Keratinocyte (primary cell): ENCODE measurements around the gene ABHD2. TPM values are rescaled to one million over a fixed set of nuclear protein-coding genes. Genes with fewer than 3 reads are reported as not detected.

Experiments
- DNase-seq: peaks from one replicate; pipeline ENCODE4 v3.0.0-alpha.2; 2011; ENCODE audit warnings: low read depth, missing footprints, low spot score
- FAIRE-seq: peaks from 2 replicates; lab custom pipeline; 2011; peaks lifted over from hg19 to GRCh38; lab: Jason Lieb, UNC
- H2AFZ ChIP-seq: 2 replicates; pipeline ENCODE4 v1.6.0; 2012; ENCODE audit warnings: low read length, control low read depth, inconsistent platforms; ENCODE audit not compliant: control insufficient read depth
- H3K27ac ChIP-seq: 2 replicates; pipeline ENCODE4 v1.5.1; 2011; ENCODE audit warnings: low read length; ENCODE audit not compliant: control insufficient read depth, insufficient read depth
- H3K27me3 ChIP-seq: 3 replicates; pipeline ENCODE4 v1.6.0; 2011; ENCODE audit warnings: low read length; ENCODE audit not compliant: control insufficient read depth, insufficient read depth; ENCODE audit errors: extremely low read depth
- H3K36me3 ChIP-seq, 2 experiments: 2 replicates in 1 of 2; 3 replicates in 1 of 2; pipeline ENCODE4 v1.5.1; 2011; ENCODE audit warnings: low read length in 2 of 2, mild to moderate bottlenecking in 1 of 2; ENCODE audit not compliant: control insufficient read depth in 2 of 2, insufficient read depth in 2 of 2; ENCODE audit errors: extremely low read depth in 1 of 2
- H3K4me1 ChIP-seq: 3 replicates; pipeline ENCODE4 v1.5.1; 2011; ENCODE audit warnings: low read length; ENCODE audit not compliant: control insufficient read depth, insufficient read depth; ENCODE audit errors: extremely low read depth
- H3K4me2 ChIP-seq: 3 replicates; pipeline ENCODE4 v1.6.0; 2011; ENCODE audit warnings: low read depth, low read length; ENCODE audit not compliant: control insufficient read depth, insufficient read depth; ENCODE audit errors: extremely low read depth
- H3K4me3 ChIP-seq, 3 experiments: fragments of 200-600 bp in 1 of 3; sonication (generic) in 1 of 3; 2 replicates in 2 of 3; 3 replicates in 1 of 3; pipeline ENCODE4 v1.5.1; 2011 to 2016; ENCODE audit warnings: low read length in 3 of 3, mild to moderate bottlenecking in 3 of 3, control low read depth in 2 of 3, inconsistent platforms in 1 of 3, low read depth in 1 of 3, mixed read lengths in 1 of 3, mixed run types in 1 of 3, moderate library complexity in 1 of 3; ENCODE audit not compliant: control insufficient read depth in 2 of 3, insufficient read depth in 2 of 3; ENCODE audit errors: extremely low read depth in 1 of 3
- H3K79me2 ChIP-seq: 2 replicates; pipeline ENCODE4 v1.6.0; 2012; ENCODE audit warnings: low read length; ENCODE audit not compliant: control insufficient read depth, insufficient read depth
- H3K9ac ChIP-seq: 3 replicates; pipeline ENCODE4 v1.6.0; 2011; ENCODE audit warnings: low read length; ENCODE audit not compliant: control insufficient read depth, insufficient read depth; ENCODE audit errors: extremely low read depth
- H3K9me1 ChIP-seq: 3 replicates; pipeline ENCODE4 v1.6.0; 2011; ENCODE audit warnings: low read length; ENCODE audit not compliant: control insufficient read depth, insufficient read depth; ENCODE audit errors: extremely low read depth
- H3K9me3 ChIP-seq: 2 replicates; pipeline ENCODE4 v1.5.1; 2012; ENCODE audit warnings: low read depth, low read length; ENCODE audit not compliant: control insufficient read depth
- H4K20me1 ChIP-seq: 3 replicates; pipeline ENCODE4 v1.6.0; 2011; ENCODE audit warnings: low read length; ENCODE audit not compliant: control insufficient read depth, insufficient read depth; ENCODE audit errors: extremely low read depth
- EZH2 ChIP-seq: IDR thresholded peaks from one replicate; pipeline ENCODE4 v1.6.1; 2012; ENCODE audit warnings: inconsistent platforms, mild to moderate bottlenecking, low read length, moderate library complexity
- dilution Hi-C: fragments of 300-500 bp; cut with MboI; formaldehyde crosslinking; loops from one replicate; pipeline ENCODE4 v1.7.0; 2020; ENCODE audit warnings: low sequenced_read_pairs; ENCODE audit not compliant: extremely low pct_ligation_motif_present
- polyA plus RNA-seq, 5 experiments: library from polyadenylated mRNA; depleted of rRNA in 3 of 5; stranded (reverse) in 3 of 5; stranded (forward) in 1 of 5; unstranded in 1 of 5; fragments of >200 nt; gene quantifications; 1 replicate in 1 of 5; 2 replicates in 3 of 5; 3 replicates in 1 of 5; pipeline versions ENCODE4 v1.2.1 to v1.2.3, GENCODE V29; 2011 to 2012; ENCODE audit warnings: missing spikeins in 2 of 5, low read depth in 1 of 5, low replicate concordance in 1 of 5
- TF ChIP-seq, protein P1 (sequence below), 3 experiments: IDR thresholded peaks in 1 of 3; conservative IDR thresholded peaks in 1 of 3; optimal IDR thresholded peaks in 1 of 3; 2 replicates in 2 of 3; 3 replicates in 1 of 3; pipeline versions ENCODE3 to v1.5.1; 2011; ENCODE audit warnings: low read length in 3 of 3, mild to moderate bottlenecking in 3 of 3, moderate library complexity in 2 of 3, control low read depth in 1 of 3, inconsistent platforms in 1 of 3; ENCODE audit not compliant: insufficient read depth in 2 of 3; ENCODE audit errors: extremely low read depth in 1 of 3

Gene ABHD2
- polyA plus RNA-seq, 1 donor (not counting 4 experiments of a cell fraction or from before 2014, with no cell fraction given) = 22.8 TPM

DNA sequence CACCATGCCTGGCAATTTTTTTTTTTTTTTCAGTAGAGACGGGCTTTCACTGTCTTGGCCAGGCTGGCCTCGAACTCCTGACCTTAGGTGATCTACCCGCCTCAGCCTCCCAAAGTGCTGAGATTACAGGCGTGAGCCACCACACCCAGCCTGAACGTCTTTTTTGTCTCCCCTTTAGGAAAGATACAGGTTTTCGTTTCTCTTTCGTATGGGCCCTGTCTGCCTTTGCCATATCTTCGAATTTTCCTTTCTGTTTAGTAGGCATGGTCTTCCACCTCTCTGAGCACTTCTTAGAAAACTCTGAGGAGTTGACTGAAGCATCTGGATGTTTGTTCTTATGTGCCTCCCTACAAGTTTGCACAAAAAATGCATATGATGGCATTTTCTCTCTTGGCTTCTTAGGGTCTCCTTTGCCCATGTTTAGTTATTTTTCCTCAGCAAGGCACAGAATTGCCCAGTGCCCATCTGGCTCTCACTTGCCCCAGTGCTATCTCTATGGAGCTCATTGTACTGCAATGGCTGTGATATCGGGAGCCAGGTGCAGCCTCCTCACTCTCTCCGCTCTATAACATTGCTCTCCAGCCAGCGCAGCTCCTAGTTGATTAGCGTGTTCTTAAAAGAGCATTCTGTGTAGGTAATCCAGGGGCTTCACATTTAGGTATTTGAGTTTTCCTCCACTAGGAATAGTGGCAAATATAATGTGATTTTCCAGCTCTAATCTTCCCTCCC lies 48.0 kb downstream of the ABHD2 start:
- no peak overlapping the region for H2AFZ ChIP-seq
- no peaks in the 10 kb centered on the region for H3K79me2 ChIP-seq
- H3K4me3 ChIP-seq = no peak overlapping the region
- no peak overlapping the region for H3K9ac ChIP-seq
- H3K36me3 ChIP-seq = peaks cover 0 to 2% of the 10 kb centered on the region in 2 experiments
- H3K27ac ChIP-seq = no peak overlapping the region
- no peak overlapping the region for H3K4me2 ChIP-seq
- no peaks in the 10 kb centered on the region for H3K9me1 ChIP-seq
- H3K9me3 ChIP-seq = no peaks in the 10 kb centered on the region
- FAIRE-seq (no peak), DNase-seq (no peak)
- H3K4me1 ChIP-seq = no peaks in the 10 kb centered on the region
- TF ChIP-seq, protein P1, sequence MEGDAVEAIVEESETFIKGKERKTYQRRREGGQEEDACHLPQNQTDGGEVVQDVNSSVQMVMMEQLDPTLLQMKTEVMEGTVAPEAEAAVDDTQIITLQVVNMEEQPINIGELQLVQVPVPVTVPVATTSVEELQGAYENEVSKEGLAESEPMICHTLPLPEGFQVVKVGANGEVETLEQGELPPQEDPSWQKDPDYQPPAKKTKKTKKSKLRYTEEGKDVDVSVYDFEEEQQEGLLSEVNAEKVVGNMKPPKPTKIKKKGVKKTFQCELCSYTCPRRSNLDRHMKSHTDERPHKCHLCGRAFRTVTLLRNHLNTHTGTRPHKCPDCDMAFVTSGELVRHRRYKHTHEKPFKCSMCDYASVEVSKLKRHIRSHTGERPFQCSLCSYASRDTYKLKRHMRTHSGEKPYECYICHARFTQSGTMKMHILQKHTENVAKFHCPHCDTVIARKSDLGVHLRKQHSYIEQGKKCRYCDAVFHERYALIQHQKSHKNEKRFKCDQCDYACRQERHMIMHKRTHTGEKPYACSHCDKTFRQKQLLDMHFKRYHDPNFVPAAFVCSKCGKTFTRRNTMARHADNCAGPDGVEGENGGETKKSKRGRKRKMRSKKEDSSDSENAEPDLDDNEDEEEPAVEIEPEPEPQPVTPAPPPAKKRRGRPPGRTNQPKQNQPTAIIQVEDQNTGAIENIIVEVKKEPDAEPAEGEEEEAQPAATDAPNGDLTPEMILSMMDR (optimal IDR thresholded peaks at IDR 0.05 in 1 of 3, IDR thresholded peaks at IDR 0.05 in 1 of 3, conservative IDR thresholded peaks at IDR 0.05 in 1 of 3; ENCODE audit: extremely low read depth in 1 of 3, insufficient read depth in 2 of 3, low read length in 3 of 3) = no peak
- TF ChIP-seq EZH2 = no peak
- H4K20me1 ChIP-seq = no peaks in the 10 kb centered on the region
- dilution Hi-C loops = no loop called here
- no peaks in the 10 kb centered on the region for H3K27me3 ChIP-seq

DNA sequence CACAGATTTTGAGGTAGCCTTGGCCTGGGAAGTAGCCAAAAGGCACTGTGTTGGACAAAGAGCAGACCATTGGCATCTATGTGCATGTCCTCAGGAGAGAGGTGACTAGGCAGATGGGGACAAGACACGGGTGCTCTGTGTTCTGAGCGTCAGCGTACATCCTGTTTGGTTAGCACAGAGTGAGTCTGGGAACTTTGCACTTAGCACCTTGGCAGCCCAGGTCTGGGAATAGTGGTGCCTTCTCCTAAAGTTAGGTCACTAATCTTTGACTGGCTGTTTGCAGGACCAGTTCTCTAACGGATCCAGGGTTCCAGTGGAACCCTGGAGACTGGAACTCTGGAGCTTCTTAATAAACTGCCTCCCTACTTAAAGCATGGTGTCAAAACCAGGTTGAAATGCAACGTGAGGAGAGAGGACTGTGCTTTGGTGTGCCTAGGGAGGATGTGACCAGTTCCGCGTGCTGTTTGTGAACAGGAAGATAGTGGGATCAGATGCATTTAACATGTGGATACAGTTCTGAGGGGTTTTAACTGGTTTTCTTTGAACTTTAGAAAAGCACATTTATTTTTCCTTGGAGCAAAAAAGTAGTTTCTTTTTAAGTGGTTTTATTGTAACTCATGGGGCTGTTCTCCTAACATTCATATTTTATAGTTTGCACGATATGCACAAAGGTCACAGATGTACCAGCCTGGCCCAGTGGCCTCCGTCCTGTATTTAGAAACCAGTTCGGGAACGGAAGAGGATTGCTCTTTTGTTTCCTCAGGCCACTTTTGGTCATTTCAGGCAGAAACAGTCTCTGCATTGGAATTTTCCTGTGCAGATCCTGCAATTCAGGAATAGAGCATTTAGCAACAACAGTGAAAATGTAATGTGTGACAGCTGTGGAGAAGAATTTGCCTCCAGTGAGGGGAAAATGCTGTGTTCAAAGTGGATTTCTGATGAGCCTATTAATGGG lies 48.8 kb downstream of the ABHD2 start:
- DNase-seq (no peak), FAIRE-seq (no peak)
- Histone ChIP-seq H4K20me1 (no peaks in the 10 kb centered on the region), H3K9me1 (no peaks in the 10 kb centered on the region), H3K9me3 (no peaks in the 10 kb centered on the region), H3K4me3 (no peak overlapping the region), H3K27ac (no peak overlapping the region), H3K36me3 (peaks cover 0 to 2% of the 10 kb centered on the region in 2 experiments), H3K79me2 (no peaks in the 10 kb centered on the region), H3K27me3 (no peaks in the 10 kb centered on the region), H3K9ac (no peak overlapping the region), H3K4me1 (no peaks in the 10 kb centered on the region), H2AFZ (no peak overlapping the region), H3K4me2 (no peak overlapping the region)
- TF ChIP-seq, protein P1 (optimal IDR thresholded peaks at IDR 0.05 in 1 of 3, IDR thresholded peaks at IDR 0.05 in 1 of 3, conservative IDR thresholded peaks at IDR 0.05 in 1 of 3; ENCODE audit: extremely low read depth in 1 of 3, insufficient read depth in 2 of 3, low read length in 3 of 3) = no peak
- dilution Hi-C loops = no loop called here
